Caco-2 (cell line): ENCODE data around the gene CCDC34. TPM values are rescaled to one million over a fixed set of nuclear protein-coding genes. Genes with fewer than 3 reads are reported as not detected.
A peak's percentile ranks its signal among the peaks of the same experiment; 100 is the strongest.

ENCODE experiments used
- BruUV-seq: library from RNA; stranded (reverse); fragments of 400-500 nt; replicated peaks from 2 replicates; lab custom pipeline; 2021; lab: Mats Ljungman, UMichigan
- CTCF ChIA-PET: fragments of 300-600 bp; sonication (Branson Sonifier 250); formaldehyde crosslinking; loops from one replicate; lab custom pipeline; 2022; ENCODE audit warnings: antibody characterized with exemption; lab: Charles Lee
- POLR2A ChIA-PET: fragments of 300-600 bp; sonication (Branson Sonifier 250); formaldehyde crosslinking; loops from one replicate; lab custom pipeline; 2022; ENCODE audit warnings: antibody characterized with exemption; lab: Charles Lee
- DNase-seq, 2 experiments: peaks; one replicate each; pipeline versions ENCODE4 v3.0.0 to v3.0.0-alpha.2; 2020 to 2022
- H3K27me3 ChIP-seq: replicated peaks from 2 replicates; pipeline ENCODE4 v1.6.0; 2011; ENCODE audit warnings: low read length; ENCODE audit not compliant: control insufficient read depth, insufficient read depth
- H3K36me3 ChIP-seq: 2 replicates; pipeline ENCODE4 v1.5.1; 2011; ENCODE audit warnings: low read length; ENCODE audit not compliant: control insufficient read depth, insufficient read depth
- H3K4me1 ChIP-seq: fragments of 250-450 bp; sonication (Bioruptor Pico); 2 replicates; pipeline ENCODE4 v1.5.1; 2020; ENCODE audit warnings: mild to moderate bottlenecking
- H3K4me3 ChIP-seq: 2 replicates; pipeline ENCODE4 v1.5.1; 2011; ENCODE audit warnings: low read depth, mild to moderate bottlenecking, control low read depth, low read length
- H3K9me3 ChIP-seq: fragments of 250-450 bp; sonication (Bioruptor Pico); 2 replicates; pipeline ENCODE4 v1.5.1; 2020; ENCODE audit warnings: mild to moderate bottlenecking, moderate library complexity
- H3K27ac Mint-ChIP-seq: one replicate; pipeline ENCODE4 v1.8.0; 2022; ENCODE audit warnings: mixed read lengths; ENCODE audit not compliant: unreplicated experiment
- H3K27me3 Mint-ChIP-seq: one replicate; pipeline ENCODE4 v1.8.0; 2022; ENCODE audit warnings: mixed read lengths; ENCODE audit not compliant: insufficient read depth, unreplicated experiment
- H3K36me3 Mint-ChIP-seq: one replicate; pipeline ENCODE4 v1.8.0; 2022; ENCODE audit warnings: mild to moderate bottlenecking, mixed read lengths; ENCODE audit not compliant: insufficient read depth, unreplicated experiment
- H3K4me1 Mint-ChIP-seq: one replicate; pipeline ENCODE4 v1.8.0; 2022; ENCODE audit warnings: low read depth, mixed read lengths; ENCODE audit not compliant: unreplicated experiment
- H3K4me3 Mint-ChIP-seq: one replicate; pipeline ENCODE4 v1.8.0; 2022; ENCODE audit warnings: mild to moderate bottlenecking, moderate library complexity, mixed read lengths; ENCODE audit not compliant: unreplicated experiment
- H3K9me3 Mint-ChIP-seq: one replicate; pipeline ENCODE4 v1.8.0; 2022; ENCODE audit warnings: mixed read lengths; ENCODE audit not compliant: unreplicated experiment
- CTCF ChIP-seq, 2 experiments: fragments of 200-600 bp in 1 of 2; IDR thresholded peaks; 1 replicate in 1 of 2; 2 replicates in 1 of 2; pipeline versions ENCODE4 v1.5.1 to v1.8.0; 2011 to 2022; ENCODE audit warnings: antibody characterized with exemption in 1 of 2, control low read depth in 1 of 2, inconsistent platforms in 1 of 2, low read depth in 1 of 2, low read length in 1 of 2, mild to moderate bottlenecking in 1 of 2, moderate library complexity in 1 of 2; ENCODE audit not compliant: insufficient read depth in 1 of 2, severe bottlenecking in 1 of 2, unreplicated experiment in 1 of 2
- intact Hi-C: fragments of 100-400 bp; cut with micrococcal nuclease; formaldehyde crosslinking; loops from one replicate; pipeline ENCODE4 v1.10.0; 2022; ENCODE audit not compliant: unreplicated experiment
- total RNA-seq: library from RNA; stranded (reverse); gene quantifications from 2 replicates; pipeline ENCODE4 v1.2.3, GENCODE V29; 2022

Gene CCDC34
- total RNA-seq, 1 experiment from 2014 or later, result 25.7 TPM

- peak overlapping the region; percentile 86 for H3K27ac Mint-ChIP-seq
- Histone ChIP-seq H3K27me3 (no peaks in the 10 kb centered on the region), H3K4me1 (peaks cover 68% of the 10 kb centered on the region), H3K9me3 (no peaks in the 10 kb centered on the region), H3K4me3 (no peak overlapping the region), H3K36me3 (no peaks in the 10 kb centered on the region)
- H3K9me3 Mint-ChIP-seq, result no peaks in the 10 kb centered on the region
- BruUV-seq, result no TSS peak
- ChIA-PET CTCF (no interaction called here), POLR2A (no interaction called here)
- H3K4me1 Mint-ChIP-seq, result peaks cover 63% of the 10 kb centered on the region
- intact Hi-C loops, result loop anchor here (5.0 kb wide), 2 partner anchors 196 to 211 kb away; no protein-coding TSS in a partner anchor
- peaks cover 6% of the 10 kb centered on the region for H3K36me3 Mint-ChIP-seq
- H3K27me3 Mint-ChIP-seq, result no peaks in the 10 kb centered on the region
- no peak for DNase-seq
- H3K4me3 Mint-ChIP-seq, result no peak overlapping the region
- no peak for TF ChIP-seq CTCF (IDR thresholded peaks at IDR 0.05; ENCODE audit: insufficient read depth in 1 of 2, low read depth in 1 of 2, low read length in 1 of 2, severe bottlenecking in 1 of 2, unreplicated experiment in 1 of 2)
Observed at GRCh38 chr11:27398400-27398770, 35.4 kb upstream of the CCDC34 start.

GRCh38 chr11:27397624-27398399 lies 34.8 kb upstream of the CCDC34 start:
- POLR2A ChIA-PET, result no interaction called here
- H3K4me3 Mint-ChIP-seq, result peak overlapping the region; percentile 70
- peaks cover 72% of the 10 kb centered on the region for H3K4me1 ChIP-seq
- peaks cover 6% of the 10 kb centered on the region for H3K36me3 Mint-ChIP-seq
- no peaks in the 10 kb centered on the region for H3K27me3 ChIP-seq
- no peaks in the 10 kb centered on the region for H3K27me3 Mint-ChIP-seq
- H3K9me3 ChIP-seq, result no peaks in the 10 kb centered on the region
- peak overlapping the region; percentile 86 for H3K27ac Mint-ChIP-seq
- CTCF ChIA-PET, result no interaction called here
- intact Hi-C loops, result loop anchor here (2.0 to 5.0 kb wide), 3 partner anchors 23 to 211 kb away; no protein-coding TSS in a partner anchor
- peaks cover 69% of the 10 kb centered on the region for H3K4me1 Mint-ChIP-seq
- H3K9me3 Mint-ChIP-seq, result no peaks in the 10 kb centered on the region
- TF ChIP-seq CTCF (IDR thresholded peaks at IDR 0.05; ENCODE audit: insufficient read depth in 1 of 2, low read depth in 1 of 2, low read length in 1 of 2, severe bottlenecking in 1 of 2, unreplicated experiment in 1 of 2), result no peak
- H3K4me3 ChIP-seq, result no peak overlapping the region
- DNase-seq, result no peak
- BruUV-seq, result no TSS peak
- H3K36me3 ChIP-seq, result no peaks in the 10 kb centered on the region

- ChIA-PET CTCF (interaction anchor here (0.5 to 1.6 kb wide), 7 partner anchors 22 to 208 kb away, joined by 3 to 10 read pairs (median 3); partner anchors contain the start of gene LGR4), POLR2A (interaction anchor here (0.9 to 1.4 kb wide), 8 partner anchors 10 to 102 kb away, joined by 3 to 16 read pairs (median 4); partner anchors contain the start of genes CCDC34 and LGR4)
- TF ChIP-seq CTCF (IDR thresholded peaks at IDR 0.05; ENCODE audit: insufficient read depth in 1 of 2, low read depth in 1 of 2, low read length in 1 of 2, severe bottlenecking in 1 of 2, unreplicated experiment in 1 of 2), result no peak
- TSS peak; percentile 84 for BruUV-seq
- Histone ChIP-seq H3K4me1 (peaks cover 72% of the 10 kb centered on the region), H3K4me3 (peak overlapping the region; percentile 16), H3K36me3 (no peaks in the 10 kb centered on the region), H3K27me3 (no peaks in the 10 kb centered on the region), H3K9me3 (no peaks in the 10 kb centered on the region)
- intact Hi-C loops, result loop anchor here (1.0 to 5.0 kb wide), 4 partner anchors 24 to 209 kb away; partner anchors contain the start of gene LGR4
- DNase-seq, result no peak
- peak overlapping the region; percentile 97 for H3K27ac Mint-ChIP-seq
- H3K4me3 Mint-ChIP-seq, result peak overlapping the region; percentile 70
- peaks cover 6% of the 10 kb centered on the region for H3K36me3 Mint-ChIP-seq
- no peaks in the 10 kb centered on the region for H3K27me3 Mint-ChIP-seq
- H3K4me1 Mint-ChIP-seq, result peaks cover 64% of the 10 kb centered on the region
- H3K9me3 Mint-ChIP-seq, result no peaks in the 10 kb centered on the region
Observed at GRCh38 chr11:27396259-27396839, 33.3 kb upstream of the CCDC34 start.
